HFFc6 (cell line): Measurements from ENCODE around the gene NR5A2. TPM values are rescaled to one million over a fixed set of nuclear protein-coding genes. Genes with fewer than 3 reads are reported as not detected.
A peak's percentile ranks its signal among the peaks of the same experiment; 100 is the strongest.

Source experiments
- DNase-seq: peaks from one replicate; pipeline ENCODE4 v3.0.0-alpha.2; 2018
- H3K27ac Mint-ChIP-seq: 2 replicates; pipeline ENCODE4 v1.8.0; 2020; ENCODE audit warnings: mild to moderate bottlenecking, mixed read lengths
- H3K27me3 Mint-ChIP-seq: 2 replicates; pipeline ENCODE4 v1.8.0; 2021; ENCODE audit warnings: mild to moderate bottlenecking, moderate library complexity, mixed read lengths; ENCODE audit not compliant: insufficient read depth
- H3K36me3 Mint-ChIP-seq: 2 replicates; pipeline ENCODE4 v1.8.0; 2021; ENCODE audit warnings: low read depth, mixed read lengths
- H3K4me1 Mint-ChIP-seq: 2 replicates; pipeline ENCODE4 v1.8.0; 2020; ENCODE audit warnings: low read depth, mixed read lengths
- H3K4me3 Mint-ChIP-seq: 2 replicates; pipeline ENCODE4 v1.8.0; 2020; ENCODE audit warnings: mild to moderate bottlenecking, moderate library complexity, mixed read lengths
- H3K9me3 Mint-ChIP-seq: 2 replicates; pipeline ENCODE4 v1.8.0; 2020; ENCODE audit warnings: mild to moderate bottlenecking, mixed read lengths
- CTCF ChIP-seq: fragments of 200-600 bp; sonication (generic); IDR thresholded peaks from 2 replicates; pipeline ENCODE4 v1.5.0; 2021; ENCODE audit warnings: antibody characterized with exemption, mild to moderate bottlenecking
- total RNA-seq, 6 experiments: library from RNA; stranded (reverse); fragmentation: NEBNext Ultra II Directional; extraction: Animal tissue kit (Norgen Biotek cat#: 25700); gene quantifications; 2 replicates in 1 of 6; 3 replicates in 5 of 6; pipeline ENCODE4 v1.2.3, GENCODE V29; 2021

Gene NR5A2
- total RNA-seq, 6 experiments from 2014 or later, result 0.09 to 1.9 (median 0.97) TPM

- no peak for TF ChIP-seq CTCF
- Mint-ChIP-seq H3K4me1 (peaks cover 26% of the 10 kb centered on the region), H3K36me3 (no peaks in the 10 kb centered on the region), H3K27ac (no peak overlapping the region), H3K9me3 (no peaks in the 10 kb centered on the region), H3K27me3 (peaks cover 4% of the 10 kb centered on the region; the same call in 1 of the 2 replicates), H3K4me3 (peak overlapping the region; percentile 44; the same call in 1 of the 2 replicates)
- DNase-seq, result no peak
These were observed 53.9 kb downstream of the NR5A2 start for GRCh38 chr1:200081151-200081968.

DNA sequence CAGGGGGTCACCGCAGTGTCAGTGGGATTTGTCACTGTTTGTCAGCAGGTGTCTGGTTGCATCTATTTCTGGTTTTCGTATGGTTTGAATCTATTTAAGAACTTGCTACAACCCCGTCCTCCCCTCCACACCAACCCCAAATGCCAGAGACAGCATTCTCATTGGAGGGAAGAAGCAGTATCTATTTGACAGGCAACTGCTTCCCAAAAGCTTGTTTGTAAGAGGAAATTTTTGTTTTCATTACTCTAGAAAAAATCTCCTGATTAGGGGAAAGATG is 54.4 kb downstream of the NR5A2 start:
- Mint-ChIP-seq H3K36me3 (no peaks in the 10 kb centered on the region), H3K9me3 (no peaks in the 10 kb centered on the region), H3K4me1 (peaks cover 21% of the 10 kb centered on the region), H3K27ac (no peak overlapping the region), H3K27me3 (peaks cover 4% of the 10 kb centered on the region), H3K4me3 (no peak overlapping the region; the same call in 1 of the 2 replicates)
- no peak for DNase-seq
- no peak for TF ChIP-seq CTCF

- no peak overlapping the region for H3K4me3 Mint-ChIP-seq
- no peak for TF ChIP-seq CTCF
- no peak overlapping the region for H3K27ac Mint-ChIP-seq
- H3K4me1 Mint-ChIP-seq, result peaks cover 19% of the 10 kb centered on the region
- H3K9me3 Mint-ChIP-seq, result no peaks in the 10 kb centered on the region
- no peak for DNase-seq
- H3K36me3 Mint-ChIP-seq, result no peaks in the 10 kb centered on the region
- H3K27me3 Mint-ChIP-seq, result peaks cover 7% of the 10 kb centered on the region
These were observed 54.8 kb downstream of the NR5A2 start for GRCh38 chr1:200082329-200082728.

DNA sequence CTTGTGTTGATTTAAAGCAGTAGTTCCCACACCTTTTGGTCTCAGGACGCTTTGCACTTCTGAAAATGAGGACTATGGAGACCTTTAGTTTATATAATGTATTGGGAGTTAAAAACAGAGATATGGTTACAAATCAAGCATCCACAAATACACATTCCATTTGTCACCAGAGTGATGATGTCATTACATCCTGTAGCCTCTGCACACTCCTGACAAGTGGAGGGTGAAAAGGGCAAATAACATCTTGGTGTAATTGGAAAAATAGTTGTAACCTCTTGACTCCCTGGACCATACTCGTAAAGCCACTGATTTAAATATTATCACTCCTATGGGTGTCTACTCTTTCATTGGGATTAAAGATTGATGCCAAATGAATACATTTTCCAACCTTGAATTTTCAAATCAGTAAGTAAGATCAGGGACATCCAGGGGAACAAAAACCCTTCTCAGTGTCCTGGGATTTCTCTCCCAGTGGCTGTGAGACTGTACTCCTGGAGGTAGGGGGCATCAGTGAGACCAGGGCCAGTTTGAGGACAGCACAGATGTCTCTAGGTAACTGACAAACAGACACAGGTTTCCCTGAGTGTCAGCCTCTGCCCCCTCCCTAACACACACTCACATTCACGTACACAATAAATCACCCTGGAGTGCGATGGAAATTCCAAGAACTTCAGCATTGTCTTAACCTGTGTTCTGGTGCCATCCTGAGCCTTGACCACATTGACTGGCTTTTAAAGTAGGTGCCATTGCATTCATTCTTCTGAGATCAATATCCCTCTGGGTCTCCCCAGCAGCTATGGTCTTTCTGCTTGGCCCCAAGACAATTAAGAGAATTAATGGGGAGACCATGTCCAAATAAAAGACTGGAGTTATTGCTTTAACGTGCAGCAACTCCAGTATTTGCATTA is 63.0 kb downstream of the NR5A2 start:
- H3K9me3 Mint-ChIP-seq, result no peaks in the 10 kb centered on the region
- no peaks in the 10 kb centered on the region for H3K36me3 Mint-ChIP-seq
- TF ChIP-seq CTCF, result peak; percentile 36; the same call in 1 of the 2 replicates
- H3K4me3 Mint-ChIP-seq, result no peak overlapping the region
- H3K27me3 Mint-ChIP-seq, result peaks cover 8% of the 10 kb centered on the region; the same call in 1 of the 2 replicates
- peaks cover 14% of the 10 kb centered on the region for H3K4me1 Mint-ChIP-seq
- no peak overlapping the region for H3K27ac Mint-ChIP-seq
- DNase-seq, result no peak

GRCh38 chr1:200095057-200095577 is 67.6 kb downstream of the NR5A2 start:
- H3K36me3 Mint-ChIP-seq, result no peaks in the 10 kb centered on the region
- TF ChIP-seq CTCF, result no peak

More at GRCh38 chr1:200095057-200095577, 67.6 kb downstream of the NR5A2 start:
- Mint-ChIP-seq H3K4me1 (peaks cover 6% of the 10 kb centered on the region), H3K27ac (no peak overlapping the region), H3K27me3 (peaks cover 3% of the 10 kb centered on the region; the same call in 1 of the 2 replicates), H3K9me3 (no peaks in the 10 kb centered on the region), H3K4me3 (no peak overlapping the region)
- DNase-seq, result no peak
